ENCODE data around the gene RHOV. TPM values are rescaled to one million over a fixed set of nuclear protein-coding genes. Genes with fewer than 3 reads are reported as not detected.

RHOV gene
- polyA plus RNA-seq, 1 of the 3 experiments (the other 2 are of a cell fraction) = 0.62 TPM

DNA sequence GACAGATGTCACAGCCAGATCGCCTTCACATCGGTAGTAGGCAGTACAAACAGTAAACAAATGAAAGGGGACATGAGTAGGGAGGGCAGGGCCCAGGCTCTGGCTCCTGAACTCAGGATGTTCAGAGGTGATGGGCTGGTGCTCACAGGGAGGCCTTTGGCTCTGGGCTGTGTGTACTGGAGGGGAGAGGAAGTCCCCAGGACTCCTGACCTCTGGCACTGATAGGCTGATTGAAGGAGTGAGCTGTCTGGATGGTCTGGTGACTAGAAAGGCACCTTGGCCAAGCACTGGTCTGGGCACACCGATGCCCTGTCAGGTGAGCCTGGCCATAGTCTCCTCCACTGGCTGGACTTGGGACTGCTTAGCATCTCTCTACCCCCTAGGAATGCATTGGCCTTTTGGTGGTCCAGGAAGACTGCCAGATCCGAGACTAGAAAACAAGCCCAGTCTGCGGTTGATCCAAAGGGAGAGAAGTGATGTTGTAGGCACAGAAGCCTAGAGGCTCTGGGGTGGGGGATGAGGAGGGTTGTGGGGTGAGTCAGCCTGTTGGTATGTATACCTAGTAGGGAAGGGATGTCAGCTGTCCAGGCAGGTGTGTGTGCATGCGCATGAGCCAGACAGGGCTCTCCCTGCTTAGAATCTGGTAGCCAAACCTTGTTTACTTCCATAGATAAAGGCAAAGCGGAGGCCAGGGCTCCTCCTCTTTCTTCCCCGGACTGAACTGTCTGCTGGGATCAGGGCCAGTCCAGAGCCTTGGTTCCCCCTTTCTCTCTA, 28.3 kb downstream of the RHOV start:
- Histone ChIP-seq H3K79me2 (ENCODE audit: insufficient read depth) (no peaks in the 10 kb centered on the region), H3K27ac (ENCODE audit: low read depth in 2 of 2, low read length in 1 of 2) (no peak overlapping the region), H3K36me3 (replicated peaks in 1 of 2; ENCODE audit: control insufficient read depth in 1 of 2, insufficient read depth in 2 of 2, low read length in 1 of 2) (no peaks in the 10 kb centered on the region), H3K4me2 (no peak overlapping the region), H3K4me1 (ENCODE audit: control insufficient read depth in 1 of 2, insufficient read depth in 2 of 2, low read depth in 1 of 2, low read length in 1 of 2) (peaks cover 0 to 17% of the 10 kb centered on the region in 2 experiments; a peak in 1 of 4 replicates), H3K27me3 (ENCODE audit: insufficient read depth) (peaks cover 9% of the 10 kb centered on the region; the same call in 1 of the 2 replicates), H3K9me2 (no peaks in the 10 kb centered on the region), H3K9me3 (no peaks in the 10 kb centered on the region), H2AFZ (ENCODE audit: low read depth) (no peak overlapping the region), H3K4me3 (ENCODE audit: low read depth in 2 of 2, low read length in 1 of 2) (no peak overlapping the region), H3F3A (replicated peaks; ENCODE audit: insufficient read depth) (peaks cover 3% of the 10 kb centered on the region), H3K9ac (no peak overlapping the region), H4K20me1 (ENCODE audit: insufficient read depth) (no peaks in the 10 kb centered on the region)
- CTCF ChIA-PET = interaction anchor here (0.7 to 8.5 kb wide), 6 partner anchors 12 to 99 kb away, joined by 3 to 120 read pairs (median 6); partner anchors contain the start of genes RHOV and VPS18
- no peak for TF ChIP-seq TEAD4 (IDR thresholded peaks at IDR 0.05; ENCODE audit: borderline replicate concordance, insufficient read depth)
- no peak for TF ChIP-seq RAD21 (IDR thresholded peaks at IDR 0.05; ENCODE audit: low read length)
- no peak for TF ChIP-seq RXRA (IDR thresholded peaks at IDR 0.05; ENCODE audit: borderline replicate concordance, low read depth)
- TF ChIP-seq MXI1 (IDR thresholded peaks at IDR 0.05; ENCODE audit: low read depth, low read length) = no peak
- TF ChIP-seq, protein P1, sequence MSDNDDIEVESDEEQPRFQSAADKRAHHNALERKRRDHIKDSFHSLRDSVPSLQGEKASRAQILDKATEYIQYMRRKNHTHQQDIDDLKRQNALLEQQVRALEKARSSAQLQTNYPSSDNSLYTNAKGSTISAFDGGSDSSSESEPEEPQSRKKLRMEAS (IDR thresholded peaks at IDR 0.05; ENCODE audit: low read depth) = no peak
- no peak for TF ChIP-seq FOSL2 (IDR thresholded peaks at IDR 0.05; ENCODE audit: borderline replicate concordance, low read depth)
- no peak for TF ChIP-seq CHD2 (IDR thresholded peaks at IDR 0.05; ENCODE audit: low read length, partially characterized antibody)
- no peak for TF ChIP-seq RCOR1 (IDR thresholded peaks at IDR 0.05; ENCODE audit: low read length)
- no peak for TF ChIP-seq EZH2phosphoT487 (IDR thresholded peaks at IDR 0.05; ENCODE audit: borderline replicate concordance, low read depth)
- TF ChIP-seq CTCF (IDR thresholded peaks at IDR 0.05) = no peak
- no peak for DNase-seq
- WGBS (ENCODE audit: low lambda C conversion rate) = 96% methylated on average over 4 of the region's 8 CpGs
- POLR2A ChIA-PET = interaction anchor here (1.0 kb wide), 1 partner anchor 13 kb away, joined by 3 read pairs; no protein-coding TSS in a partner anchor

GRCh38 chr15:40845036-40845435, 29.0 kb downstream of the RHOV start:
- DNase-seq = no peak
- Histone ChIP-seq H3K79me2 (ENCODE audit: insufficient read depth) (no peaks in the 10 kb centered on the region), H3K4me1 (ENCODE audit: control insufficient read depth in 1 of 2, insufficient read depth in 2 of 2, low read depth in 1 of 2, low read length in 1 of 2) (peaks cover 0 to 17% of the 10 kb centered on the region in 2 experiments; a peak in 1 of 4 replicates), H2AFZ (ENCODE audit: low read depth) (peak overlapping the region; percentile 40; the same call in 1 of the 2 replicates), H3K4me2 (no peak overlapping the region), H3K9me3 (no peaks in the 10 kb centered on the region), H3K36me3 (replicated peaks in 1 of 2; ENCODE audit: control insufficient read depth in 1 of 2, insufficient read depth in 2 of 2, low read length in 1 of 2) (no peaks in the 10 kb centered on the region), H3K27me3 (ENCODE audit: insufficient read depth) (peaks cover 9% of the 10 kb centered on the region; the same call in 1 of the 2 replicates), H3F3A (replicated peaks; ENCODE audit: insufficient read depth) (peaks cover 3% of the 10 kb centered on the region), H3K9me2 (no peaks in the 10 kb centered on the region), H3K27ac (ENCODE audit: low read depth in 2 of 2, low read length in 1 of 2) (no peak overlapping the region), H3K9ac (no peak overlapping the region), H3K4me3 (ENCODE audit: low read depth in 2 of 2, low read length in 1 of 2) (no peak overlapping the region), H4K20me1 (ENCODE audit: insufficient read depth) (no peaks in the 10 kb centered on the region)
- ChIA-PET CTCF (interaction anchor here (0.8 to 8.5 kb wide), 7 partner anchors 12 to 99 kb away, joined by 3 to 120 read pairs (median 7); partner anchors contain the start of genes RHOV and VPS18), POLR2A (interaction anchor here (1.0 kb wide), 1 partner anchor 13 kb away, joined by 3 read pairs; no protein-coding TSS in a partner anchor)
- 85% methylated on average over 12 of the region's 12 CpGs for WGBS (ENCODE audit: low lambda C conversion rate)
- no peak for TF ChIP-seq TAF1 (IDR thresholded peaks at IDR 0.05; ENCODE audit: borderline replicate concordance, low read depth, low read length)
- TF ChIP-seq, protein P2, sequence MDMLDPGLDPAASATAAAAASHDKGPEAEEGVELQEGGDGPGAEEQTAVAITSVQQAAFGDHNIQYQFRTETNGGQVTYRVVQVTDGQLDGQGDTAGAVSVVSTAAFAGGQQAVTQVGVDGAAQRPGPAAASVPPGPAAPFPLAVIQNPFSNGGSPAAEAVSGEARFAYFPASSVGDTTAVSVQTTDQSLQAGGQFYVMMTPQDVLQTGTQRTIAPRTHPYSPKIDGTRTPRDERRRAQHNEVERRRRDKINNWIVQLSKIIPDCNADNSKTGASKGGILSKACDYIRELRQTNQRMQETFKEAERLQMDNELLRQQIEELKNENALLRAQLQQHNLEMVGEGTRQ (IDR thresholded peaks at IDR 0.05; ENCODE audit: borderline replicate concordance, low read depth, low read length) = no peak
- TF ChIP-seq CTCF (IDR thresholded peaks at IDR 0.05) = no peak
- TF ChIP-seq RAD21 (IDR thresholded peaks at IDR 0.05; ENCODE audit: low read length) = no peak

Data from SK-N-SH (cell line).